A549 (cell line): Measurements from ENCODE around the gene TFF1.

Experiments used
- HOXA7 ChIP-seq: fragments of 250-450 bp; sonication (Bioruptor Pico); IDR thresholded peaks from 2 replicates; pipeline ENCODE4 v1.5.0; 2020; ENCODE audit warnings: mild to moderate bottlenecking, moderate library complexity
- NR3C1 ChIP-seq: fragments of >200 bp; sonication (Bioruptor Twin); formaldehyde crosslinking; IDR thresholded peaks from 3 replicates; pipeline ENCODE4 v1.6.1; 2017
- RAD21 ChIP-seq, 2 experiments: fragments of >200 bp in 1 of 2; sonication (Bioruptor Twin) in 1 of 2; formaldehyde crosslinking in 1 of 2; IDR thresholded peaks in 1 of 2; conservative IDR thresholded peaks in 1 of 2; 2 replicates in 1 of 2; 3 replicates in 1 of 2; pipeline ENCODE4 v1.6.1; 2012 to 2018; ENCODE audit warnings: inconsistent platforms in 1 of 2
- USF2 ChIP-seq: fragments of 450-650 bp; IDR thresholded peaks from 2 replicates; pipeline ENCODE4 v1.6.1; 2014; ENCODE audit warnings: antibody characterized with exemption
- TF ChIP-seq, protein P1 (sequence below): fragments of >200 bp; sonication (Bioruptor Twin); formaldehyde crosslinking; IDR thresholded peaks from 3 replicates; pipeline ENCODE4 v1.5.1; 2016

- TF ChIP-seq, protein P1, sequence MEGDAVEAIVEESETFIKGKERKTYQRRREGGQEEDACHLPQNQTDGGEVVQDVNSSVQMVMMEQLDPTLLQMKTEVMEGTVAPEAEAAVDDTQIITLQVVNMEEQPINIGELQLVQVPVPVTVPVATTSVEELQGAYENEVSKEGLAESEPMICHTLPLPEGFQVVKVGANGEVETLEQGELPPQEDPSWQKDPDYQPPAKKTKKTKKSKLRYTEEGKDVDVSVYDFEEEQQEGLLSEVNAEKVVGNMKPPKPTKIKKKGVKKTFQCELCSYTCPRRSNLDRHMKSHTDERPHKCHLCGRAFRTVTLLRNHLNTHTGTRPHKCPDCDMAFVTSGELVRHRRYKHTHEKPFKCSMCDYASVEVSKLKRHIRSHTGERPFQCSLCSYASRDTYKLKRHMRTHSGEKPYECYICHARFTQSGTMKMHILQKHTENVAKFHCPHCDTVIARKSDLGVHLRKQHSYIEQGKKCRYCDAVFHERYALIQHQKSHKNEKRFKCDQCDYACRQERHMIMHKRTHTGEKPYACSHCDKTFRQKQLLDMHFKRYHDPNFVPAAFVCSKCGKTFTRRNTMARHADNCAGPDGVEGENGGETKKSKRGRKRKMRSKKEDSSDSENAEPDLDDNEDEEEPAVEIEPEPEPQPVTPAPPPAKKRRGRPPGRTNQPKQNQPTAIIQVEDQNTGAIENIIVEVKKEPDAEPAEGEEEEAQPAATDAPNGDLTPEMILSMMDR: no peak
- TF ChIP-seq USF2 (no peak), RAD21 (conservative IDR thresholded peaks at IDR 0.05 in 1 of 2, IDR thresholded peaks at IDR 0.05 in 1 of 2) (no peak), HOXA7 (CRISPR knock-in tag) (no peak), NR3C1 (no peak)
These were observed 5.0 kb downstream of the TFF1 start for GRCh38 chr21:42361286-42361685.
